Kidney epithelial cell (primary cell): Measurements from ENCODE around the gene EMID1. TPM values are rescaled to one million over a fixed set of nuclear protein-coding genes. Genes with fewer than 3 reads are reported as not detected.
A peak's percentile ranks its signal among the peaks of the same experiment; 100 is the strongest.

Experiments
- DNase-seq: peaks from one replicate; pipeline ENCODE4 v3.0.0-alpha.2; 2010; ENCODE audit warnings: low read depth
- H3K27me3 ChIP-seq: 2 replicates; pipeline ENCODE4 v1.6.0; 2011; ENCODE audit warnings: low read length; ENCODE audit not compliant: control insufficient read depth, insufficient read depth
- H3K36me3 ChIP-seq: 2 replicates; pipeline ENCODE4 v1.5.1; 2011; ENCODE audit warnings: low read length; ENCODE audit not compliant: control insufficient read depth, insufficient read depth
- H3K4me3 ChIP-seq: 2 replicates; pipeline ENCODE4 v1.5.1; 2011; ENCODE audit warnings: low read depth, mild to moderate bottlenecking, control low read depth, low read length
- total RNA-seq: library from RNA; depleted of rRNA; stranded (reverse); fragments of >200 nt; gene quantifications from 2 replicates; pipeline ENCODE4 v1.2.3, GENCODE V29; 2015
- TF ChIP-seq, protein P1 (sequence below): IDR thresholded peaks from 2 replicates; pipeline ENCODE4 v1.5.1; 2011; ENCODE audit warnings: mild to moderate bottlenecking, moderate library complexity, low read length, control low read depth, inconsistent platforms; ENCODE audit not compliant: insufficient read depth, poor library complexity, severe bottlenecking

Gene EMID1
- total RNA-seq, 1 donor from 2014 or later, result 2.2 TPM

DNA sequence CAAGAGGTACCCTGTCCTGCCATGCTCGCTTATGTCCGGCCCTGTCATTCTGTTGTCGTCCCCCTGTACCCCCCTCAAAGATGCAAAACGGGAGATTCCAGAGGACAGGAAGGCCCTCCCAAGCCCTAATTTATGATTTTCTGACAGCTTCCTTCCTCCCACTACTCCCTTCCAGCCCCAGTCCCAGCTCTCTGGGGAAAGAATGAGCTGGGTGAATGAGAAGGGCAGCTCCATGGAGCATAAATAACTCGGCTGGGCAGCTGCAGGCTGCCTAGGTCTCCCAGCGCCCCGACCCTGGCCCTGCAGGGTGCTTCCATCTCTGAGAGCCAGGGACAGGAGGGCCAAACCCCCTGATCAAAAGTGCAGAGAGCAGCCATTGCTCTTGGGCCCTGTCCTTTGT, 3.9 kb upstream of the EMID1 start:
- Histone ChIP-seq H3K36me3 (no peaks in the 10 kb centered on the region), H3K27me3 (peaks cover 12% of the 10 kb centered on the region), H3K4me3 (no peak overlapping the region)
- TF ChIP-seq, protein P1, sequence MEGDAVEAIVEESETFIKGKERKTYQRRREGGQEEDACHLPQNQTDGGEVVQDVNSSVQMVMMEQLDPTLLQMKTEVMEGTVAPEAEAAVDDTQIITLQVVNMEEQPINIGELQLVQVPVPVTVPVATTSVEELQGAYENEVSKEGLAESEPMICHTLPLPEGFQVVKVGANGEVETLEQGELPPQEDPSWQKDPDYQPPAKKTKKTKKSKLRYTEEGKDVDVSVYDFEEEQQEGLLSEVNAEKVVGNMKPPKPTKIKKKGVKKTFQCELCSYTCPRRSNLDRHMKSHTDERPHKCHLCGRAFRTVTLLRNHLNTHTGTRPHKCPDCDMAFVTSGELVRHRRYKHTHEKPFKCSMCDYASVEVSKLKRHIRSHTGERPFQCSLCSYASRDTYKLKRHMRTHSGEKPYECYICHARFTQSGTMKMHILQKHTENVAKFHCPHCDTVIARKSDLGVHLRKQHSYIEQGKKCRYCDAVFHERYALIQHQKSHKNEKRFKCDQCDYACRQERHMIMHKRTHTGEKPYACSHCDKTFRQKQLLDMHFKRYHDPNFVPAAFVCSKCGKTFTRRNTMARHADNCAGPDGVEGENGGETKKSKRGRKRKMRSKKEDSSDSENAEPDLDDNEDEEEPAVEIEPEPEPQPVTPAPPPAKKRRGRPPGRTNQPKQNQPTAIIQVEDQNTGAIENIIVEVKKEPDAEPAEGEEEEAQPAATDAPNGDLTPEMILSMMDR, result no peak
- no peak for DNase-seq

DNA sequence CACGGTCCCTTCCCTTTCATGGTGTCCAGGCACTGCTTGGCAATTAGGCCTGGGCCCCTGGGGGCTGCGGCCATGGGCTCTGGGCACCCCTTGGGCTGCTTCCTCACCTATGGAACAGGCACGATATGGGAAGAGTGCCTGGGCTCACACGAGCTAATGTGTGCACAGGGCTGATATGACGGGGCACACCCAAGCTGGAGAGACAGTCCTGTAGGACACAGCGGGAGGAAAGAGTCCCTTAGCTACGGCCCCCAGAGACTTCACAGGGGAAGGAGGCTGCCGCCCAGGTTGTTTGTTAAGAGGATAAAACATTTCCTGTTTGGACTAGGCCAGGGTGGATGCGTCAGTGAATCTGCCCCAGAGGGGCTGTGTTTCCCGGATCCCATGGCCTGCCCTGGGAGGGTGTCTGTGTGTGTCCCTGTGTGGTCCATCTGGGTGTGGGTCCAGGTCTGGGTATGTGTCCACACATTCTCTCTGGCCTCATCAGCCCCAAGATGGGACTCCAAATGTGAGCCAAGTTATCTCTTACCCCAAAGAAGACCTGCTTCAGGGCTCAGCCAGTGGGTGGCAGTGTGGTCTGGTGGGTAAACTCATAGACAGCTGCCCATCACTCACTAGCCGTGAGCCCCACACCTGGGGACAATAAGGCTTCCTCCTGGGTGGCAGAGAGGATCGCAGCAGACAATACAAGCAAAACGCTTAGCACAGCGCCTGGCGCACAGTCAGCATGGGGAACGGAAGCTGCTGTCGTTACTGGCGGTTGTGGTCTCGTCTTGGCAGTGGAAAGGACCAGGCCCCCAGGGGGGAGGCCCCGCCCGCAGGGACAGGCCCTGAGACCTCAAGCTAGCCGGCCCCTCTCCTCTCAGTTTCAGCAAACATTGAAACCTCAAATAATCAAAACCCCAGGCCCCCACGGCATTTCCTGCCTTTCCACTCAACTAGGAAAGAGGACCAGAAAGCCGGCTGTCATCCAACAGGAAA, 3.2 kb upstream of the EMID1 start:
- TF ChIP-seq, protein P1, result peak; percentile 44
- DNase-seq, result no peak
- no peak overlapping the region for H3K4me3 ChIP-seq
- peaks cover 19% of the 10 kb centered on the region for H3K27me3 ChIP-seq
- H3K36me3 ChIP-seq, result no peaks in the 10 kb centered on the region

DNA sequence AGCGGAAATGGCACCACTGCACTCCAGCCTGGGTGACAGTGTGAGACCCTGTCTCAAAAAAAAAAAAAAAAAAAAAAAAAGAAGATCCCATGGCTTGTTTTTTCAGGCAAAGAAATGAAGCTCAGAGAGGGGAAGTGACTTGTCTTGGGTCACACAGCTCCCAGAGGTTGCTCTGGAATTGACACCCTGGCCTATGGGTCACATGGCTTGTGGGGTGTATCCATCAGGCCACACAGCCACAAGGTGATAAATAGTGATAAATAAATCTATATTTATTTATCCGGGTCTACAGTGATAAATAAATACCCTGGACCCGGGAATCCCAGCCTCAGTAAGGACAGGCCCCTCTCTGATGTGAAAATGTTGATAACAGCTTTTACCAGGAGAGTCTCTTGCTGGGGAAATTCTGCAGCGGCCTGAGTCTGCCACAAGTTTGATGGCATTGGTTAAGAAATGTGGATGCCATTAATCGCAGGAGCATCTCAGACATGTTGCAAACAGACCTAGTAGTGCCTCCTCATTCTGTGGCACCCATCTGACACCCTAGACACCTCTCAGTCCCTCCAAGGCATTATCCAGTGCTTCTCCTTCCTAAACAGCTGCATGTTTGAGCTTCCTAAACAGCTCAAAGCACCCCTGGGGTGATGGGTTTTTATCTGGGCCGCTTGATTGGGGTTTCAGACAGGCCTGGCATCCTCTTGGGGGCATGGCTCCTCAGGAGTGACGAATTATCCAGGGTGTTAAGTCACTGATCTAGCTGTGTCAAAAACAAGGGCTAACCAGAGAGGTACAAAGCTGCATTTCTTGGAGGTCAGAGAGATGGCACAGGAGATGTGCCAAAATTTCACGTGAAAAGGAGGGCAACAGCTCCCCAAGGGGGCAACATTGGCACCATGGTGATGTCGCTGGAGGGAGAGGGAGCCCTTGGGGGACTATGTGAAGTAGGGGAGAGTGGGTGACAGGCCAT, 1.9 kb upstream of the EMID1 start:
- H3K27me3 ChIP-seq, result peaks cover 28% of the 10 kb centered on the region
- H3K4me3 ChIP-seq, result no peak overlapping the region
- TF ChIP-seq, protein P1, result no peak
- no peaks in the 10 kb centered on the region for H3K36me3 ChIP-seq
- DNase-seq, result no peak

DNA sequence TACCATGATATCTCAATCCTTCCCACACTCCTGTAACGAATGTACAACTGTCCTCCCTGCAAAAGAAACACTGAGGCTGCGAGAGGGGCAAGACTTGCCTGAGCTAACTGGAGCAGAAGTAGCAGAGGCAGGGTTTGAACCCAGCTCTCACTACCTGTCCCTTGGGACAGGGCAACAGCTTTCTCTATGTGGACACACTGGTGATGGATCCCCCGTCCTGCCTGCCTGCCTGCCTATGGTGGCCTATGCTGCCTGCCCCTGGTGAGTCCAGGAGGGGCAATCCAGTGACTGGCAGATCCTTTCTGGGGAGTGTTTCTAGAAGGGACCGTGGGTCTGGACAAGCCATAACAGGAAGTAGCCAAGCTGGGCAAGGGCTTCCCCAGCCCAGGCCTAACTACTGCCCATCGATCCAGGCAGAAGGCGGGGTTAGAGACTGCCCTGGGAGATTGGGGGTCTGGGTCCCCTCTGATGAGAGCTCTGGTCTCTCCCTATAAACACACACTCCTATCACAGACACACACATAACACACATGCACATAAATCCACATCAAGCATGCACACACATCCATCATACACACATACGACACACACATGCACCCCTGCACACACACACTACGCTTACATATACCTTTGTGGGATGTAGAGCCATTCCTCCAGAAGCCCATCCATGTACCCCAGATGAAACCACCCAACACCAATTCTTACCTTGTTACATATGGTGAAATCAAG, 1.1 kb upstream of the EMID1 start:
- H3K36me3 ChIP-seq, result no peaks in the 10 kb centered on the region
- H3K4me3 ChIP-seq, result no peak overlapping the region
- peaks cover 31% of the 10 kb centered on the region for H3K27me3 ChIP-seq
- DNase-seq, result no peak
- TF ChIP-seq, protein P1, result no peak

DNA sequence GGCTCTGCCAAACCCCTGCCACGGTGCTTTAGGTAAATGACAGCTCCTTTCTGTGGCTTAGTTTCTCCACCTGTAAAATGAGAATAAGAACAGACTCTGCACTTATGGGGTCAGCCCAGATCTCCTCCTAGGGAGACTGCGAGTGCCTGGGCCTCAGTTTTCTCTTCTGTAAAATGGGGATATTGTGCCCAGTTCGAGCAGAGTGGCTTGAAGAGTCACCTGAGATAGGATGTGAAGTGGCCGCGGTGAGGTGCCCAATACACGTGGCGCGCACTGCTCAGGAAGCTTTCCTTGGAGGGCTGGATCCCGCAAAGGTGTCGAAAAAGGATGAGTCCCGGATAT, 473 bp upstream of the EMID1 start:
- peak overlapping the region; percentile 33 for H3K4me3 ChIP-seq

More for the DNA sequence above, 473 bp upstream of the EMID1 start:
- DNase-seq, result no peak
- Histone ChIP-seq H3K27me3 (peaks cover 31% of the 10 kb centered on the region), H3K36me3 (no peaks in the 10 kb centered on the region)
- TF ChIP-seq, protein P1, result no peak
